Posterior vena cava (tissue), 2 donors: ENCODE data around the gene MRPL3. TPM values are rescaled to one million over a fixed set of nuclear protein-coding genes. Genes with fewer than 3 reads are reported as not detected.
A peak's percentile ranks its signal among the peaks of the same experiment; 100 is the strongest.

Experiments
- DNase-seq: peaks from one replicate; pipeline ENCODE4 v3.0.0-alpha.2; 2020; ENCODE audit warnings: low spot score
- intact Hi-C, 2 donors: fragments of 100-400 bp; cut with DNase I; formaldehyde crosslinking; loops; one replicate each; pipeline versions ENCODE4 v1.14.1 to v1.14.2; 2022 to 2023
- long read RNA-seq, 2 donors: library from polyadenylated mRNA; unstranded; transcript quantifications; one replicate each; pipeline ENCODE4 v2.0.0, GENCODE V29; 2020 to 2021
- total RNA-seq, 2 donors: library from RNA; stranded (reverse); fragmentation: NEBNext Ultra II Directional; extraction: Animal tissue kit (Norgen Biotek cat#: 25700); gene quantifications; one replicate each; pipeline ENCODE4 v1.2.1, GENCODE V29; 2021
- donor health status: DM: yes; HTN: yes; CAD: no.
- donor health status: DM: yes; HTN: yes; CAD: no.

The MRPL3 gene
- 10 to 100 TPM; 56.5 to 61.4 TPM for total RNA-seq
- long read RNA-seq, donor 1, transcript MRPL3-201 (10 exons, 1,706 nt): major isoform, 21 of 28 reads
- long read RNA-seq, donor 1, partial matches to known transcripts: 3 of 28 reads
- long read RNA-seq, donor 1, other reads (novel, unspliced or antisense): 1 of 28 reads
- long read RNA-seq, donor 2, transcript MRPL3-201 (10 exons, 1,706 nt): major isoform, 139 of 167 reads
- long read RNA-seq, donor 2, transcript MRPL3-209 (10 exons, 1,377 nt): minor isoform, 7 of 167 reads
- long read RNA-seq, donor 2, partial matches to known transcripts: 10 of 167 reads
- long read RNA-seq, donor 2, other reads (novel, unspliced or antisense): 11 of 167 reads

DNA sequence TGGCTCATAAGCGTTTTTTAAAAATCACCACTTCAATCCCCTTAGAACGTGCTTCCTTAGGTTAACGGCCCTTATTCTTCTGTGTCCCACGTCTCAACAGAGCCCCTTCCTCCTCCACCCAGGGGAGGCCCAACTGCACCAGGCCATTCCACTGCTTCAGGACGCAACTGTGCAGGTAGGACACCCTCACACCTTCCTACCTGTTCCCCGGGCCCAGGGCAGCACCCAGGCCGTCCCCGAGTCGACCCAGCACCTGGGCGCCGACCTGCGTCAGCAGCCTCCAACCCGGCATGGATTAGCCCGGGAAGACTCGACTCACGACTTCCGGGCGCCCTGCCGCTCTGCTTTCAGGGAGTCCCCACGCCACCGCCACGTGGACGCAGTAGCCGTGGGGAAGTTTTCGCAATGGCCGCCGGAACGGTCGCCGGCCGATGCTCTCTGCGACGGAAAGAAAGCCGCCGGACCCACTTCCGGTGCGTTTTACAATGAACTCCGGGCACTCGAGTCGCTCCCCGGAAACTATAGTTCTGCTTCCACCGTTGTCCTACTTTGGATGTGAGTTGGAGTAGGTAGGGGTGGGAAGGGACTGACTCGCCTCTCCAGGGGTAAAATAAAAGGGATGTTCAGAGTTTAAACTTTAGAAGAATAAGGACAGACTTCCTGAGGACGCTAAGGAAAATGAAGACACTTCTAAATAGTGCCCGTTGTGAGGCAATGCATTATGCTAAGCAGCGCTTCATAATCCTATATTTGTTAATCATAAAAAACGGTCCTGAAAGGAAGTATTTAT is at the start of gene MRPL3:
Gene MRPL3 (minus strand): TSS at position 442 of the 790 bp plus-strand sequence. CDS start 150 bp downstream, at position 292.
- DNase-seq: peak; percentile 96
- intact Hi-C loops: loop anchor here in 1 of 2 donors (10.0 kb wide), 1 partner anchor 118 kb away; the partner anchor contains the start of gene NUDT16

DNA sequence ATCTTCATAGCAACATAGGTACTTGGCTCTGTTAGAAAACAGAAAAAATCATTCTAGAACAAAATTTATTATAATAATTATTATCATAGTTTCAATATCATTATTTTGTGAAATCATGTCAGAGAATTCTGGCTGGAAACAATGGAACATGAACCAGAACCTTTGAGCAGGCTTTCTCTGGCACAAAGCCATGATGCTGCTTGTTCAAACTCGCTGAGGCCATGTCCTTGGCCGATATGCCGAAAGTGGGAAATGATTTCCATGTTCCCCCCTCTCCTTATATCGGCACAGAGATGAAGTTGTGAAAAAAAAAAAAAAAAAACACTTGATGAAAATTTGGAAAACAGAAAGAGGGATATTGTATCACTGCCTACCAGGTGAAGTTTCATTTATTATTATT is 49.0 kb upstream of the MRPL3 start:
- intact Hi-C loops: no loop called here
- no peak for DNase-seq

DNA sequence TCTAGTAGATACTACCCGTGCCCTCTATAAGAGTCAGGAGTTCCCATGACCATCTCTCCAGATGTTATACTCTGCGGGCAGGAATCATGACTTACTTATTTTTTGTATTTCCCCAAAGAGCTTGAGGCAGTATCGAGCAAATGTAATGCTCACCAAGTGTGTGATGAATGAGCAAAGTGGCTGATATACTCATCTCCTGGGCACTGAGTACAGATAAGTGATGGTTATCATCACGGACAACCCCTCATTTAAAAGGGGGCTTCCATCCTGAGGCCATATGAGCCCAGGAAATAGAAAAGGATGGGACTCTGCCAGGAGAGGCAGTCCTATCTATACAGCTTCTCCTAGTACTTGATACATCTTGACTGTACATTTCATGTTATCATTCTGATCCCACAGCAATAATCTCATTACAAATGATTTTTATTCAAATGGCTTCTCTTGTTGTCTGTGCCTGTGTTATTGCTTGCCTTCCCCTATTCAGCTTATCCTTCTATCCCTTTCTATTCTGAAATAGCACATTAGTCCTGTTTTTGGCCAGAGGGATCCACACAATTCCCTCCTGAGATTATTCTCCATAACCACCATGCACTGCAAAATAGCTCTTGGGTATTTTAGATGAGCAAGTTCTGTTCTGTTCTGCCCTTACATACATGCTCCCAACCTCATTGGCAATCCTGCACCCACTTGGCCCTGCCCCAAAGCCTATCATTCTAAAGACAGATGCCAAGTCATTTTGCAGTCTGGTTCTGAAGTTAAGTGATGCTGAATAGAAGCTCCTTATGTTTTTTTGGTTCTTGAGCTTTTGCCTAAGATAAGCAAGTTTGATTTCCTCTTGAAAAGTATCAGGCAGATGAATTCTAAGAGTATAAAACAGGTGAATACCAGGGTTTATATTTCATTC is 48.0 kb upstream of the MRPL3 start:
- no peak for DNase-seq
- intact Hi-C loops: no loop called here

DNA sequence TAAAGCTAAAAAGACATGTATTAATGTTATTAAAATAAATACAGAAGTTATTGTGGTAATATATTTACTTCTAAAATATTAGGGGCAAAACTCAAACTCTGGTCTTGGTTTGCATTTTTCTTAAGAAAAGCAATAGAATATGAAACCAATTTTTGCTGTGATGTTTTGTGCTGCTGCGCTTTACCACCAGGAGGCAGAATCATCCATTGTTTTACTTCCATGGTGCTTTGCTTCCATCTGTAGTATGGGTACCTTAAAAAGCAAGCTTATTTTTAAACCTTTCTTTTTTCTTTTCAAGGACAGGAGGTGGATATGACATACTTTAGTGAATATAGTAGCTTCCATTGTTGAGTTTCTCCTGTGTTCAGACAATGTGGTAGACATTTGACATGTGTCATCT is 46.6 kb upstream of the MRPL3 start:
- DNase-seq: no peak
- intact Hi-C loops: no loop called here

DNA sequence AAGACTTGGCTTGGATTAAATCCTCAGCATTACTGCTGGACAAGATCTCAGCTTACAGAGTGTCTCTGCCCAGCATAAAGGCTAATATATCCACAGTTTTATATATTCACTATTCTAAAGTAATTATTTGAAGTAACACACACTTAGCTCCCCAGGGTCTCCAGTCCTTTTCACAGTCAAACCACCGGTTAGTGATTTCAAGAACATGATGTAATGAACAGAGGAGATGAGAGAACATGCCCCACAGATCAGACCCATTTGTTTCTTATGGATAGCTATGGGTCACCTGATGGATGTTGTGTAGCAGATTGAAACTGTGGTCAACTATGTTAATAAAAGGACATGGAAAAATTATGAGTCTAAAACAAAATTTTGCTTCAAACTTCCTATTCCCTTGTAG is 44.8 kb upstream of the MRPL3 start:
- no peak for DNase-seq
- intact Hi-C loops: no loop called here

DNA sequence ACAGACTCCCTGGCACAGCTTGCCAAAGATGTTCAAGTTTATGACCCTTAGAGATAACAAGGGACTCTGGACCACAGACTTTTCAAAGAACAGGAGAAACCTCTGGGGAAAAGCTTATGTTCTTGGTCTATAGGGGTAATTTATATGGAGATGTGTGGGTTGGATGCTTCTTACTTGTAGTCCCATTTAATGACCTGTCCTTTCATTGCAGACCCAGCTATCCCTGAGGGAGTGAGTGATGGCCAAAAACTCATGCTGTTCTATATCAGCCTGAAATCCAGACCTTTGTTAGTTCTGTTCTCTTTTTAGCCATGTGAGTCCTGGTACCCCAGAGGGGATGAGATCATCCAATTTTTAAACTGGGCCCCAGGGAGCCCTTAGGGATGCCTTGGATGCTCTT is 43.7 kb upstream of the MRPL3 start:
- intact Hi-C loops: no loop called here
- no peak for DNase-seq

DNA sequence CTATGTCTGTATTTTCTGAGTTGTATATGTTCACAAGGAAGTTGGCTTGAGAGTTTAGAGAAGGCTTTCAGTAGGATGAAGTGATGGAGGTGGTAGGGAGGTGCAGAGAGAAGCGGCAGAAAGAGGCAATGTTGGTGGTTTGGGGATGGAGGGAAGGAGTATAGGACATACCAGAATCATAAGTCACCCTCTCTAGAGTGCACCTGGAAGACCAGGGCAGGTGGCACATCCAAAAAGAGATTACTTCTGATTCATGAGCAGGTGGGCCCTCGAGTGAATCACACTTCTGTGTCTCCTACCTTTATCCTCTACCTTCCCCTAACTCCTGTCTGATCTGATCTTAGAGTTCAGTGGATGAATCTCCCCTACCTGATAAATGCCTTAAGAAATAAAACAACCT is 41.8 kb upstream of the MRPL3 start:
- DNase-seq: no peak
- intact Hi-C loops: no loop called here

DNA sequence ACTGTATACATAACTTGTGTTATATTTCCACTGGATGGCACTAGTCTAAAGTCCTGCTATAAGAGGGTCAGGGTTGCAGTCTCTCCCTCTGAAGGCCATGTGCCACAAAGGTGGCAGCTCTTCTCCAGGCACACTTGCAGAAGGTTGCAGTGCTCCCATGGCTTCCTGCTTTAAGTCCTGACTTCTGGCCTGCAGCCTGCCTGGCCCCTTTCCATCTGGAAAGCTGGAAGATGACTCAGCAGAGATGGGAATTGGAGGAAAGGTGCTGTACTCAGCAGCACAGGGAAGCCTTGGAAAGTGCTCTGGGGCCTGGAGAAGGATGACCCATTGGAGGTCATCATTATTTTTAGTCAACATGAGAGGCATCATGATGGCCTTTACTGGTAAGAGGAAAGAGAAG is 40.9 kb upstream of the MRPL3 start:
- peak; percentile 86 for DNase-seq
- intact Hi-C loops: no loop called here

DNA sequence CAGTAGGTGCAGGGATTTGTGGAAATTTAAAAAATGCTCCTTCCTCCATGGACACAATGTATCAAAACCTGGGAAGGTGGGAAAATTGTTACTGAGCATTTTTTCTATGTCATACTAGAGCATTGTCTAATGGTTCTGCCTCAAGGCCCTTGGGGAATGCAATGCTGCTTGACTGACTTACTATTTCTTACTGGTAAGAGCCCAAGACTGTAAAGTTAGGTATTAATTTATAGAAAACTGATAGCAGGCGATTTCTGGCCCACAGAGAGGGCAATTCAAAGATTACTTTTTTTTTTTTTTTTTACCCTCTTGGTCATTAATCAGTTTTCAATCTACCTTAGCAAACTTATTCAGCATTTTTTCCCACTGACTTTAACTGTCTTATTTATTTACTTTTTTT is 38.5 kb upstream of the MRPL3 start:
- DNase-seq: no peak
- intact Hi-C loops: no loop called here

DNA sequence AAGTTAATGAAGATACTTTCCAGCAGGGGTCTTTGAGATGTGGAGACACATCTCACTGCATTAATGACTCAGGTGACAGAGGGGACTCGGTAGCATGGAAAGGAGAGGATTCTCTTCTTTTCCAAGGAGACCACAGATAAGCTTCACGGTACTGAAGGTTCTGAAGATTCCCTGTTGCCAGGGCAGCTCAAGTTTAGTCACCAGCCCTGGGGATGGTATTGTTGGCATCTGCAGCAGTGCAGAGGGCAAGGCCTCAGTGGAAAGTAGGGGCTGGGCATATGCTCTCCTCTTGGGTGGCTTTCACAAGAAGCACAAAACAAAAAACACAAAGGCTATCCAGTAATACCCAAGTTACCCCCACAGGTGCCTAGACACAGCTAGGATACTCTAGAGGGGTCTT is 38.0 kb upstream of the MRPL3 start:
- intact Hi-C loops: no loop called here
- DNase-seq: no peak

DNA sequence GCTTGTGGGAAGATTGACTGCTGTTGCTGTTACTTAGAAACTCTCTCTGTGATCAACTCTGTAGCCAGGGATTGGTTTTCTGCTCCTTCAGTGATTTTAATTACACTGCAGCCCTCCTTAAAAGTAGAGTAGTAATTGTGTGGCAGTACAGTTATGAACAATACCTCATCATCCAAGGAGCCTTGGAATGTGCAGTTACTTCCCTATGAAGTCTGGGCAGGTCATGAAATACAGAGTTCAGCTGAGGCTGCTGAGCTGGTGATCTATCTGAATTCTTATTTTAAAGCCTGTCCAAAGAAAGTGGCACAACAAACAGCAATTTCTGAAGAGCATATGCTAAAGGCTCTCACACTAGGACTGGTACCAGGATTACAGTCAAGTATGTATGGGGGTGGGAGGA is 37.4 kb upstream of the MRPL3 start:
- intact Hi-C loops: no loop called here
- no peak for DNase-seq

DNA sequence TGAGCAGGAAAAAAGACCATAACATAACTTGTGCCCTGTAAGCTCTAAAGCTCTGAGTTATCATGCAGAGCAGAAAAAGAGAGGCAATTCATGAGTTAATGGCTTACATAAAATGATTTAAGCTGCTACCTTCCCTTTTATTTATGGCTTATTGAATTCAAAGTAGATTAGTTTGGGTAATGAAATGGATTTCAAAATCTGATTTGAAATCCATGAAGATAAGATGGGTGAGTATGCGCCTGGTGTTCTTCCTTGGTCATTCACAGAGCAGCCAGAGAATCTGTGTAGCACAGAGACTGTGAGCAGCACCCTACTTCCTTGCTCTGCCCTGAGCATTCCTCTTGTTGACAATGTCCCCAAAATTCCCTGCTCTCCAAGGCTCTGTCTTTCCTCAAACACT is 36.2 kb upstream of the MRPL3 start:
- intact Hi-C loops: no loop called here

DNA sequence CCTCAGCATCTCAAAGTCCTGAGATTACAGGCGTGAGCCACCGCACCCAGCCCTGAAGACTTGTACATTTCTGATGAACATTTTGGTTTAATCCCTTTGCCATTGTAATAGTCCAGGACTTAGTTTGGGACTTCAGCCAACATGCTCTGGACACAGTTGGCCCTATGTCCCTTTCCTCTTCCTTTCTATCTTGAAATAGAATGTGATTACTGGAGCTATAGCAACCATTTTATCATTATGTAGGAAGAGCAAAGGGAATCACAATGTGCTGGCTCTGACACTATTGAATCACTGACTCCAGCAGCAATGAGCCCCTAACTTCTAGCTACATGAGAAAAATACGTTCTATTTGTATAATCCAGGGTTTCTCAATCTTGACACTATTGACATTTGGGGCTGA is 34.8 kb upstream of the MRPL3 start:
- no peak for DNase-seq
- intact Hi-C loops: no loop called here

More for the DNA sequence above, 36.2 kb upstream of the MRPL3 start:
- no peak for DNase-seq

DNA sequence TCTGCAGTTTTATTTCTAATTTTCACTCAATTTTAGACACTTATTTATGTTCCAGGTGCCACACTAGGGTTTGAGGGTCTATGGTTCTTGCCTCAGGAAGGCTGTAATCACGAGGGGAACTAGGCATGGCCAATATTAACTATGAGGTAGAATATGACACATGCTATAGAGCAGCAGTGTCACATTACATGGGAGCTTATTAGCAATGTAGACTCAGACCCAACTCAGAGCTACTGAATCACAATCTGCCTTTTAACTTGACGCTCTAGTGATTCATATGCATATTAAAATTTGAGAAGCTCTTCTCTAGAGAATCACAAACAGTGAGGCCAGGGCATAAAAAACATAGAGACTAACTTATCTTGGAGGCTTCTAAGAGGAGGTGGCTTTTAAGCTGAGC is 32.8 kb upstream of the MRPL3 start:
- DNase-seq: no peak
- intact Hi-C loops: no loop called here

DNA sequence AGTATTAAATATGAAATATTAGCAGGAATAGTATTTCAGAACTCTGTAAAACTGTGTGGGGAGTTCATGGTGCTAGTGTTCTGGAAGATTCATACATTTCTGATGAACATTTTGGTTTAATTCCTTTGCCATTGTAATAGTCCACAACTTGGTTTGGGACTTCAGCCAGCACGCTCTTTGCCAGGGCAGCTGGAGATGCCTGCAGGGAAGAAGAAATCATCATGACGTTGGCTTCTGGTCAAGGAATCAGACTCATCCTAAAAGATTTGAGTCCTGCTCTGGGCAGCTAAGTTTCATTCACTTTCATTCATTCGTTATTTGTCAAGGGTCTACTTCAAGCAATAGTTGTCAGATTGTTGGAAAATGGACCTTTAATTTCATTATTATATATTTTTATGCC is 32.4 kb upstream of the MRPL3 start:
- DNase-seq: no peak
- intact Hi-C loops: no loop called here

DNA sequence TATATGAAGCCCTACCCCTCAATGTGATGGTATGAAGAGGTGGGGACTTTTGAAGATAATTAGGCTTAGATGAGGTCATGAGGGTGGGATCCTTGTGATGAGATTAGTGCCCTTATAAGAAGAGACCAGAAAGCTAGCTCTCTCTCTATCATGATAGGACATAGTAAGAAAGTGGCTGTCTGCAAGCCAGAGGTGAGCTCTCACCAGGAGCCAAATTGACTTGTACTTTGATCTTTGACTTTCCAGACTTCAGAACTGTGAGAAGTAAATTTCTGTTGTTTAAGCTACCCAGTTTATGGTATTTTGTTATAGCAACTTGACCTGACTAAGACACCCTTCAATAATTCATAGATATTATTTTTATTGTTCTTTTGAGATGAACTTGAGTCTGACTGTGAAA is 29.9 kb upstream of the MRPL3 start:
- intact Hi-C loops: no loop called here
- no peak for DNase-seq

DNA sequence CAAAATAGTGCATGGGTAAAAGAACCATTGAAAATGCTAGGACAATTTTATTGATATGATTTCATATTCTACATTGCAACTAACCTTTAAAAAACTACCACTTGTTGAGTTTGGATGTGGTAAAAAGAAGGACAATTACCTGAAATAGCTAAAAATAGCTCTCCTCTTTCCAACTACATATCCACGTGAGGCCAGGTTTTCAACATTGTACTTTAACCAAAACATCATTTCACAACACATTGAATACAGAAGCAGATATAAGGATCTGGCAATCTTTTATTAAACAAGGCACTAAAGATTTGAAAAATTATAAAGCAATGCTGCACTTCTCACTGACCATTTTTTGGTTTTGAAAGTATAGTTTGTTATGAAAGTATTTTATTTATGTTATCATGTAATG is 28.1 kb upstream of the MRPL3 start:
- no peak for DNase-seq
- intact Hi-C loops: no loop called here

DNA sequence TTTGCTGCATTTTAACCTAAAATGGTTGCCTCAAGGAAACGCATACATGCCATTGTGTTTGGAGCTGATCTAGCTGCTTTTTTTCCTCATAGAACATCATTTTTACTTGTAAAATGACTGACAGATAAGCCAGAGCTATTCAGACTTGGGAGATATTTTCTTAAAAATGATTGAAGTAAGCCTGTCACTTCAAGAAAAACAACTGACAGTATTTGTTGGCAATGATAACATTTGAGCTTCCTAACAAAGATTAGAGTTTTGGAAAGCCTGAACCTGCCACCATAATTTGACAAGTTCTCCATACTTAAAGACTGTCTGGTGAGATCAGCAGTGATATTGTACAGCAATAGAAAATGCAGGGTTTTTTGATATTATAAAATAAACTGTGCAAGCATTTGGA is 27.6 kb upstream of the MRPL3 start:
- intact Hi-C loops: no loop called here
- DNase-seq: no peak

DNA sequence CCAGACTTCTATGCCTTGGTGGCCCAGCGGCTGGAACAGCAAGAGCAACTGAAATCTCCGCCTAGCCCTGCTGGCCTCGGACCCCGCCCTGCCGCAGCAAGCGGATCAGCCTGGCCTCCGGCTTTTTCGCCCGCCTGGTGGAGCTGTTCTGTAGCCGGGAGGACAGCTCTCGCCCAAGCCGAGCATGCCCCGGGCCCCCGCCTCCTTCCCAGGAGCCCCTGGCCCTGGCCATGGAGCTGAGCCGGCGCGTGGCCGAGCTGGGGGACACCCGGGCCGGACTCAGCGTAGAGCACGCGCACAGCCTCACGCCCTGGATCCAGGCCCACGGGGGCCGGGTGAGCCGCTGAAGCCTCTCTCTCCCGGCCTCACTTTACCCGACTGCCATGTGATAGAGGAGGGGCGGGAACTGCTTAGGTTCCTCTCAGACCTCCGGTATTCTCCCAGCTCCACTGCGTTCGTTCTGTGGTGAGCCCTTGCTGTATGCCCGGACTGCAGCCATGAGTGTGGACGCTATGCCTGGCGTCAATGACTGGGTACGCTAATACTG is 24.1 kb upstream of the MRPL3 start:
- peak; percentile 85 for DNase-seq
- intact Hi-C loops: no loop called here

DNA sequence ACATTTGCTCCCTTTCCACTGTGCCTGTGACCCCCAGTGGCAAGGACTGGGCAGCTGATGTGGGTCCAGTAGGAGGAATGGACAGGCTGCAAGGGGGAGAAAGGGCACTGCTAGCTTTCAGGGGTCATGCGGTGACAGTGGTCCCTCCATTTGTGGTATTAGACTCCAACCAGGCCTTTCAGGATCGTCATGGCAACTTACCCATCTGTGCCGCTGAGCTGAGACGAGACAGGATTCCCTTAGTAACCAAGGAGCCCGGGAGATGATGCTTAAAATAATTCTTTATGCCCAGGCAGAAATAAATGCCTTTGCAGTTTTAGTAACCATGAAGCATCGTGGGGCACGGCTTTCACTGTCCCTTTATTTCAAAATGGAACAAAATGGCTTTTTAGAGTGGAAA is 15.9 kb upstream of the MRPL3 start:
- intact Hi-C loops: no loop called here
- DNase-seq: no peak
